ENCODE results near the gene FLNB. TPM values are rescaled to one million over a fixed set of nuclear protein-coding genes. Genes with fewer than 3 reads are reported as not detected.

Gene FLNB
- total RNA-seq, 1 experiment from 2014 or later: 83.4 TPM

DNA sequence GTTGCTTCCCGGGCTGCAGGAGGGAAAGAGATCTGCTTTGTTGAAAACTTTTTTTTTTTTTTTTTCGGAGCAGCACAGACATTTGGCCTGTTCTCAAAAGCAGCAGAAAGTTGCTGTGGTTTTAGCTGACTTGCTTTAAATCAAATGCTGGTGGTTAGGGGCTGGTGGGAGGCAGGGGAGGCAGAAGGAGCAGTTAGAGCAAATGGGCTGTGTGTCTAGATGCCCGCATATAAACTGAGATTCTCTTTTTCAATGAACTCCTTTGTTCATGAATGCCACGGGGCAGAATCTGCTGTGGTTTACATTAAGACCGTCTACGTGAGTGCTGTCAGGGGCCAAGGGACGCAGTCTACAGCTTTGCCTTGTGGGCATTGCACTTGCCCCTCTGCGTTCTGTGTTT lies 95.9 kb downstream of the FLNB start:
- Histone ChIP-seq H3K18ac (ENCODE audit: insufficient read length, low read depth, low read length) (no peak overlapping the region), H3K79me2 (ENCODE audit: insufficient read depth, low read length) (no peaks in the 10 kb centered on the region), H3T11ph (ENCODE audit: low read length) (no peak overlapping the region), H4K8ac (replicated peaks; ENCODE audit: insufficient read length, low read depth, low read length) (no peak overlapping the region), H2AK5ac (ENCODE audit: insufficient read length, low read length) (no peak overlapping the region), H2BK120ac (ENCODE audit: low read depth, low read length, poor library complexity, severe bottlenecking) (no peak overlapping the region), H2AFZ (ENCODE audit: low read length) (no peak overlapping the region), H3K56ac (ENCODE audit: insufficient read length, low read depth, low read length) (no peak overlapping the region), H3K23me2 (ENCODE audit: insufficient read length, low read depth, low read length, poor library complexity, severe bottlenecking) (no peaks in the 10 kb centered on the region), H4K91ac (ENCODE audit: insufficient read length, low read depth, low read length) (no peak overlapping the region), H3K9ac (ENCODE audit: extremely low read depth, insufficient read length, low read length) (no peak overlapping the region), H2BK12ac (ENCODE audit: insufficient read length, low read depth, low read length) (no peak overlapping the region), H3K23ac (ENCODE audit: insufficient read length, low read depth, low read length) (no peak overlapping the region), H3K27me3 (ENCODE audit: insufficient read depth, low read length) (no peaks in the 10 kb centered on the region), H2BK5ac (ENCODE audit: insufficient read length, low read length) (no peak overlapping the region), H3K4me1 (ENCODE audit: insufficient read depth, low read length) (no peaks in the 10 kb centered on the region), H3K14ac (ENCODE audit: insufficient read depth, low read length) (no peak overlapping the region), H4K5ac (ENCODE audit: insufficient read length, low read depth, low read length) (no peak overlapping the region), H3K9me3 (ENCODE audit: control insufficient read depth, low read depth, low read length) (no peaks in the 10 kb centered on the region), H2BK15ac (ENCODE audit: low read depth, low read length) (no peak overlapping the region), H3K4me2 (ENCODE audit: insufficient read depth, insufficient read length, low read length) (no peak overlapping the region), H4K20me1 (ENCODE audit: control insufficient read depth, insufficient read depth, insufficient read length) (no peaks in the 10 kb centered on the region), H3K79me1 (ENCODE audit: insufficient read depth, low read depth, low read length, poor library complexity, severe bottlenecking) (no peaks in the 10 kb centered on the region), H2BK20ac (ENCODE audit: low read depth, low read length, poor library complexity, severe bottlenecking) (no peak overlapping the region), H3K4ac (ENCODE audit: low read depth, low read length) (no peak overlapping the region), H3K27ac (ENCODE audit: insufficient read length, low read depth, low read length) (no peak overlapping the region)
- no CpG with 5 or more reads among the region's 8 CpGs for WGBS (ENCODE audit: extremely low coverage, insufficient read length, low lambda C conversion rate)
- no peak for DNase-seq
- no peak overlapping the region for H3K4me3 Mint-ChIP-seq
- H3K4me1 Mint-ChIP-seq: no peaks in the 10 kb centered on the region
- peaks cover 23 to 87% (median 83%) of the 10 kb centered on the region in 3 experiments for H3K36me3 Mint-ChIP-seq (ENCODE audit: insufficient read depth in 1 of 3, low read depth in 3 of 3)
- H3K9me3 Mint-ChIP-seq: no peaks in the 10 kb centered on the region
- H3K27ac Mint-ChIP-seq: peak overlapping the region in 2 of 3 experiments; percentile 48 to 76; a peak in 3 of 7 replicates
- no peak for TF ChIP-seq CTCF (conservative IDR thresholded peaks at IDR 0.05)
- no peaks in the 10 kb centered on the region for H3K27me3 Mint-ChIP-seq (ENCODE audit: low read depth)

Data from H9 (cell line).